Cardiac muscle cell (in vitro differentiated cells and primary cell): Measurements from ENCODE around the gene MARK2. TPM values are rescaled to one million over a fixed set of nuclear protein-coding genes. Genes with fewer than 3 reads are reported as not detected.
A peak's percentile ranks its signal among the peaks of the same experiment; 100 is the strongest.

Source experiments
- DNase-seq, 2 donors: peaks; one replicate each; pipeline versions ENCODE4 v3.0.0 to v3.0.0-alpha.2; 2010 to 2017; ENCODE audit warnings: low read depth in 1 of 2, low spot score in 1 of 2
- H3K27ac ChIP-seq: fragments of 200-600 bp; sonication (generic); 2 replicates; pipeline ENCODE4 v1.5.1; 2016
- H3K27me3 ChIP-seq: fragments of 200-600 bp; sonication (generic); 2 replicates; pipeline ENCODE4 v1.6.0; 2016; ENCODE audit warnings: control low read depth
- H3K36me3 ChIP-seq: fragments of 200-600 bp; sonication (generic); 2 replicates; pipeline ENCODE4 v1.5.1; 2016; ENCODE audit warnings: control low read depth
- H3K4me1 ChIP-seq: fragments of 200-600 bp; sonication (generic); 2 replicates; pipeline ENCODE4 v1.8.1; 2017; ENCODE audit warnings: low read depth, mild to moderate bottlenecking, mixed run types
- H3K4me3 ChIP-seq: fragments of 200-600 bp; sonication (generic); 2 replicates; pipeline ENCODE4 v1.5.1; 2016; ENCODE audit warnings: mild to moderate bottlenecking
- H3K9me3 ChIP-seq: fragments of 200-600 bp; sonication (generic); 2 replicates; pipeline ENCODE4 v1.5.1; 2017; ENCODE audit warnings: low read depth, mild to moderate bottlenecking, control low read depth
- CTCF ChIP-seq: IDR thresholded peaks from 2 replicates; pipeline ENCODE4 v1.5.1; 2012; ENCODE audit warnings: low read depth, mild to moderate bottlenecking, low read length
- polyA plus RNA-seq: library from polyadenylated mRNA; unstranded; fragments of >200 nt; fragmentation: Nextera tagmentation; extraction: Ambion mirVana; gene quantifications from 2 replicates; pipeline ENCODE4 v1.2.1, GENCODE V29; 2016
- total RNA-seq: library from RNA; depleted of rRNA; stranded (reverse); fragments of >200 nt; gene quantifications from 2 replicates; pipeline ENCODE4 v1.2.3, GENCODE V29; 2016

MARK2 gene
- total and polyA plus RNA-seq, 2 experiments from 2014 or later: 31.0 to 37.2 TPM

- DNase-seq: no peak
- H3K36me3 ChIP-seq: no peaks in the 10 kb centered on the region
- peaks cover 30% of the 10 kb centered on the region for H3K4me1 ChIP-seq
- H3K4me3 ChIP-seq: no peak overlapping the region
- TF ChIP-seq CTCF: no peak
- no peaks in the 10 kb centered on the region for H3K27me3 ChIP-seq
- no peaks in the 10 kb centered on the region for H3K9me3 ChIP-seq
- no peak overlapping the region for H3K27ac ChIP-seq
These were observed 1.2 kb upstream of the MARK2 start for GRCh38 chr11:63837739-63838138.

GRCh38 chr11:63838150-63838677, 696 bp upstream of the MARK2 start:
- no peaks in the 10 kb centered on the region for H3K36me3 ChIP-seq
- no peak overlapping the region for H3K27ac ChIP-seq
- H3K27me3 ChIP-seq: no peaks in the 10 kb centered on the region
- TF ChIP-seq CTCF: no peak
- H3K9me3 ChIP-seq: no peaks in the 10 kb centered on the region
- DNase-seq: no peak
- peaks cover 35% of the 10 kb centered on the region for H3K4me1 ChIP-seq
- H3K4me3 ChIP-seq: no peak overlapping the region

- H3K27me3 ChIP-seq: no peaks in the 10 kb centered on the region
- peak in 1 of 2 donors; percentile 46 for DNase-seq
- no peaks in the 10 kb centered on the region for H3K36me3 ChIP-seq
- H3K4me1 ChIP-seq: peaks cover 41% of the 10 kb centered on the region
- TF ChIP-seq CTCF: no peak
- H3K9me3 ChIP-seq: no peaks in the 10 kb centered on the region
- peak overlapping the region; percentile 55 for H3K4me3 ChIP-seq
- peak overlapping the region; percentile 88 for H3K27ac ChIP-seq
These were observed 822 bp downstream of the MARK2 start for GRCh38 chr11:63839508-63840355.

GRCh38 chr11:63840356-63841060, 1.6 kb downstream of the MARK2 start:
- H3K9me3 ChIP-seq: no peaks in the 10 kb centered on the region
- H3K4me3 ChIP-seq: peak overlapping the region; percentile 55
- TF ChIP-seq CTCF: no peak
- H3K4me1 ChIP-seq: peaks cover 48% of the 10 kb centered on the region
- DNase-seq: no peak
- H3K27ac ChIP-seq: no peak overlapping the region
- H3K36me3 ChIP-seq: no peaks in the 10 kb centered on the region
- no peaks in the 10 kb centered on the region for H3K27me3 ChIP-seq

- no peaks in the 10 kb centered on the region for H3K27me3 ChIP-seq
- H3K36me3 ChIP-seq: no peaks in the 10 kb centered on the region
- H3K9me3 ChIP-seq: no peaks in the 10 kb centered on the region
- H3K4me1 ChIP-seq: peaks cover 52% of the 10 kb centered on the region
- peak in 1 of 2 donors; percentile 28 for DNase-seq
- peak overlapping the region; percentile 55 for H3K4me3 ChIP-seq
- H3K27ac ChIP-seq: peak overlapping the region; percentile 13
- no peak for TF ChIP-seq CTCF
These were observed 2.6 kb downstream of the MARK2 start for GRCh38 chr11:63841554-63841953.
